Stimulated activated naive CD8-positive, alpha-beta T cell treated with anti-CD3 and anti-CD28 coated beads, Interleukin-15, Interleukin-2, amounts not matched to agents 100 U/mL and 50 U/mL, for 24 hours (primary cell): ENCODE results near the gene HRK.
"Not testable (repeated sequence)": the region's sequence is repeated elsewhere in the genome, so short reads cannot be mapped to it uniquely, and the experiment has no call there.

Experiments used
- ATAC-seq: fragments of 150-1000 bp; cut with Tn5 transposase; one replicate; pipeline ENCODE4 v1.10.0; 2021
- DNase-seq: peaks from one replicate; pipeline ENCODE4 v3.0.0; 2021

Gene HRK

DNA sequence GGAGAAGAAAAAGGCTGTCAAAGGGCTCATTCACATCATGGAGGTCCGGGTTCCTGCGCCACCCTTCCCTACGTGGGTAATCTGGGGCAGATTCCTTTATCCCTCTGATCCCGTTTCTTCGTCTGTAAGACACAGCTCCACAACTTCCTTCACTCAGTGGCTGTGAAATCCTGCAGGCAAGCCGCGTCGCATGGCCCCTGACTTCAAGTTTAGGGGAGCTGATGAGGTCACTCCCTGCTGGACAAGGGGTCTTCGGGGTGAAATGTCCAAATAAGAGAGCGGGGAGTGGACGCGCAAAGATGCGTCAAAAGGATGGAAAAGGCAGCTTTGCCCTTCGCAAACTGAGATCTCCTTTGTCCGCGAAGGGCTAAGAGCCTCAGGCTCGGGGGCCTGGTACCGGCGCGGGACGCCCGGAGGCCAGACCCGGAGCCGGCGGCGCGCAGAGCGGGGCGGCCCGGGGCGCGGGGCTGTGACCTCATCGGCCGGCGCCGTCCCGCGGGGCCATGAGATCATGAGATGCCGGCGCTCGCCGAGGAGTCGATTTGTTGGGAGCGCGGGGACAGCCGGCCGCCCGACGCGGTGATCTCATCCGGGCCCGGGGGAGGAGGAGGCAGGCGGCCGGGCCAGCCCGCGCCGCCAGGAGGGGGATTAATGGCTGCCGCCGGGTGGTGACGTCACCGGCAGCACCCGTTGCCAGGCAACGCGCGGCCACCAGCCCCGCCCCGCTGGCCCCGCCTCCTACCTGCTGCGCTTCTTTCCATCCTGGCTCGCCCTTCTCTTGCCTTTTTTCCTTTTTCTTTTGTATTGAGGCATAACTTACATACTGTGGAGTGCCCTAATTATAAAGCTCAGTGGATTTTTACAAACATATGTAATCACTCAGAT lies 62.1 kb downstream of the HRK start:
- DNase-seq (peak; percentile 92), ATAC-seq (peak; percentile 96)

DNA sequence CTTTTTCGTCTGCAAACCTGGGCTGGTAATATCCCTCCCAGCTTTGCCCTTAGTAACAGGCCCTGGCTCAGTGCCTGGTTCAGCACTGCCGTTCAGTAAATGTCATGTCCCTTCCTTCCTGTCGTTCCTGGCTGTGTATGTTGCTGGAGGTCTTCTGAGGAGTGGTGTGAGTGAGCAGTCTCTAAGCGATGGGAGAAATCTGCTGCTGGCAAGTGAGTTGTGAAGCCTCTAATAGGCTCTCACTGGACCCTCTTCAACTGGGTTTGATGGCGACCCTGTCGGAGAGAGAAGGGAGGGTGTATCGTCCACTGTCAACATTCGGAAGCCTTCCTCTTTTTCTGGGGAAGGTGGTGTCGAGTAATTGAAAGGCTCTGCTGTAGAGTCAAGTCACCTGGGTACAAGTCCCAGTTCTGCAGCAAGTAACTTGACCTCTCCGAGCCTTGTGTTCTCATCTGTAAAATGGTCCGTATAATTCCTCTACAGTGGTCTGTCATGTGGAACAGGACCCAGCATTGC lies 62.8 kb downstream of the HRK start:
- DNase-seq: peak; percentile 19

DNA sequence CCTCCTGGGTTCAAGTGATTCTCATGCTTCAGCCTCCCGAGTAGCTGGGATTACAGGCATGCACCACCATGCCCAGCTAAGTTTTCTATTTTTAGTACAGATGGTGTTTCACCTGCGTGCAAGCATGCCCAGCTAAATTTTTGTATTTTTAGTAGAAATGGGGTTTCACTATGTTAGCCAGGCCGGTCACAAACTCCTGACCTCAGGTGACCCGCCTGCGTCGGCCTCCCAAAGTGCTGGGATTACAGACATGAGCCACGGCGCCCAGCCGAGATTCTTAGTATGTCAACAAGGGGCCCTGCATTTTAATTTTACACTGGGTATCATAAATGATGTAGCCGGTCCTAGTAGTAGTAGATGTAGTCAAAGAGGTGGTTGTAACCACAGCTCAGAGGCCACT lies 66.5 kb downstream of the HRK start:
- not testable (repeated sequence) for DNase-seq, ATAC-seq

More for the DNA sequence above, 62.8 kb downstream of the HRK start:
- ATAC-seq: peak; percentile 29

DNA sequence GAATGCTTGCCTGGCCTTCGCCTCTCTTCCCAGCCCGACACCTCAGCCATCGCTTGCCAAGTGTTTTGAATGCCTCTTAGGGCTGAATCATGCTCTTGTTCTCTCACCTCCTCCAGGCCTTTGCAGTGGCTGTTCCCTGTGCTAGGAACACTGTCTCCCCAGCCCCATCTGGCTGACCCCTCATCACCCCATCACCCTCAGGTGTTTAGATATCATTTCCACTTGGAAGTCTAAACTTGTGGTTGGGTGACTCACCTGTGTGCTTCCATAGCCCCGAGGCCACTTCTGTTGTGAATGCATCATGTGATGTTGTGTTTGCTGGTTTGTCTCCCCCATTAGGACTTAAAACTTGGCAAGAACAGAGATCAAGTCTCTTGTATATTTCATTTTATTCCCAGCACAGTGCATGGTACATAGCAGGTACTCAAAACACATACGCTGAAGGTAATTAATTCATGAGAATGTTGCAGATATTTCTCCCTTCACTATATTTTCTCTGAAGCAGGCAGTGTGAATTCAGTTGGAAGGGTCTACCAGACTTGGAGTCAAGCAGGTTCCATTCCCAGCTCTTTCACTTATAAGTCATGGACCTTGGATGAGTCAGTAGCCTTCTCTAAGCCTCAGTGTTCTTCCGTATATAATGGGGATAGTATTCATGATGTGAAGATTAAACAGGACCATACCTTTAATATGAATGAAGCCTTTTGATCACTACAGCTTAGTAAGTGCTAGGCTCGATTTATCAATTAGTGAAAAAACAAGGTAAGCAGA lies 67.8 kb downstream of the HRK start:
- no peak for DNase-seq
- ATAC-seq: no peak

DNA sequence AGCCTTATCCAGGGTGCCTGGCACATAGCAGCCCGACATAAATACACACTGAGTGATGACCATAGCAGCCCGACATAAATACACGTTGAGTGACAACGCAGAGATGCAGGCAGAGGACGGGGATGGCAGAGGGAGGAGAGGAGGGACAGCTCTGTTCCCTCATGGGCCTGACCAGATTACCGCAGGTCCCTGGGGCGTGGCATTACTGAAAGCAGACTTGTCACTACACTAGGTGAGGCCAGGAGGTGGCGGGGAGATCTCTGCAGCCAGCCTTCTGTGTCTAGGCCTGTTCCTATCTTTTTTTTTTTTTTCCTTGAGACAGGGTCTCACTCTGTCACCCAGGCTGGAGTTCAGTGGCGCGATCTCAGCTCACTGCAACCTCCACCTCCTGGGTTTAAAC lies 69.0 kb downstream of the HRK start:
- ATAC-seq (no peak), DNase-seq (no peak)

DNA sequence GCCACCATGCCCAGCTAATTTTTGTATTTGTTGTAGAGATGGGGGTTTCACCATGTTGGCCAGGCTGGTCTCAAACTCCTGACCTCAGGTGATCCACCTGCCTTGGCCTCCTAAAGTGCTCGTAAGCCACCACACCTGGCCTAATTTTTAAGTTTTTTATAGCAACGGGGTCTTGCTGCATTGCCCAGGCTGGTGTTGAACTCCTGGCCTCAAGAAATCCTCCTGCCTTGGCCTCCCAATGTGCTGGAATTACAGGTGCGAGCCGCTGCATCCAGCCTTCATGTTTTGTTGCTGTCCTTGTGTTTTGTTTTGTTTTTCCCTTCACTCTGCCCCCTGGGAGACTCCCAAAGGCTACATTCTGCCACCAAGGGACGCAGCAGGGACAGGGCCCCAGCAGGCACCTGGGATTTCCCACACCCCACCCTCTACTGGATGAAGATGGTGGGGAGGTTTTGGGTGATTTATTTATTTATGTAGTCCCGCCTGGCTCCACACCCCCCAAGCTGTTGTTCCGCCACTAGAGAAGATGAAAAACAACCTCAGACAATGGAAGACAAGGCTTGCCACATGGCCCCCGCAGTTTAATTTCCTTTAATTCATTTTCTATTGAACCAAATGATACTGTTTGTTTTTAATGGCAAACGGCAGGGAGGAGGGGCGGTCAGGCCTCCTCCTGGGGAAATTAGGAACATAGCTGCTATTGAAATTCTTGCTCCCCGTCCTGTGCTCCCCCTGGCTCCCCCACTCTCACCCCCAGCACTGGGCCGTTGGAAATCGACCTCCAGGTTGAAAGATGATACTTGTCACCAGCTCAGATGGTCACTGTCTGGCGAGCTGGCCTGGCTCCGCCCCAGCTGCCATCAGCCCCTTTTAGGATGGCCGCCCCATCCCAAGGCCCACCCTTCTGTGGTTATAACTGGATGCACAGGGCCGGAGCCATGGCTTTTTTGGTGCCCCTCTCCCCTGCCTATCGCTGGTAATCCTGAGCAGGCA lies 72.8 kb downstream of the HRK start:
- ATAC-seq (no peak), DNase-seq (no peak)

DNA sequence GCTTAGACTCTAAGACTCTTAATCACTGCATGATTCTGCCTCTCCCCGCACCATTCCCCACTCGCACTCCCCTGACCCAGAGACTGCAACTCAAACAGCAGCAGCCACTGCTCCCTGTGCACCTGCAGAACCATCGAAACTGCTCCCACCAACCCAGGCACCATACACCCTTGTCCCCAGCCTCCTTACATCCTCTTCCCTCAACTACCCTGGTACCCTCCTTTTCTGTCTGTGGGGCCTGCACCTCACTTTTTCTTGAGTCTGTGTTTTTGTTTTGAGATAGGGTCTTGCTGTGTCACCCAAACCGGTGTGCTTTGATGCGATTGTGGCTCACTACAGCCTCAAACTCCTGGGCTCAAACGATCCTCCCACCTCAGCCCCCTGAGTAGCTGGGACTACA lies 73.7 kb downstream of the HRK start:
- DNase-seq (no peak), ATAC-seq (no peak)

DNA sequence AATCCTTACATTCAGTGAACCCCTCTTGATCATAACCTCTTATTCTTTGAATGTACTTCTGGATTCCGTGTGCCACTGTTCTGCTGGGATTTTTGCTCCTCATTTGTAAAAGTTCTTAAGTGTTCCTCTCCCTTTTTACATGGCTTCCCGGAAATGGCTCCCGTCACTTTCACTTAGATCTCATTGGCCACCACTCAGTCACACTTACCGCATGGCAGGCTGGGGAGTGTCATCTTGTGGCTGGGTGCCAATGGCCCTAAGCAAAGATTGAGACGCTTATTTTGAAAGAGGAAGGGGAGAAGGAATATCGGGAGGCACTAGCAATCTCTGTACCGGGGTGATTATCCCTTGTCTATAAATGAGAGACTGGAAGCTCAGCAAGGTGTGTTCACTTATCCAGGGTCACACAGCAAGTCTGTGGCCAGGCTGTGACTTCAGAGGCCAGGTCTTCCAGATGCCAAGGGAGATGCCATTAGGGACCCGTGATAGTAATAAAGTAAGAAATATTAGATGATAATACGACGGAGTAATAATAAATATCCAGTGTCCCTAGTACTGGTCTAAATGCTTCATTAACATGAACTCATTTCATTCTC lies 74.3 kb downstream of the HRK start:
- ATAC-seq (no peak), DNase-seq (no peak)
